Heart right ventricle (tissue), 16 donors: ENCODE results near the gene TRIM9. TPM values are rescaled to one million over a fixed set of nuclear protein-coding genes. Genes with fewer than 3 reads are reported as not detected.

Experiments used
- ATAC-seq, 8 donors: fragments of 200-7000 bp; cut with Tn5 transposase; one replicate each; pipeline ENCODE4 v1.9.1; 2020; ENCODE audit warnings: mild to moderate bottlenecking in 8 of 8, moderate library complexity in 8 of 8, moderate number of reproducible peaks in 1 of 8
- DNase-seq, 2 donors: peaks; one replicate each; pipeline ENCODE4 v3.0.0-alpha.2; 2020
- H3K27ac ChIP-seq, 10 donors: fragments of 200-600 bp; sonication (generic) in 2 of 10; one replicate each; pipeline versions ENCODE4 v1.5.0 to v1.8.0; 2020 to 2022; ENCODE audit warnings: mild to moderate bottlenecking in 3 of 10
- H3K27me3 ChIP-seq, 7 donors: fragments of 200-600 bp; one replicate each; pipeline ENCODE4 v1.8.0; 2021 to 2022; ENCODE audit warnings: mild to moderate bottlenecking in 2 of 7
- H3K36me3 ChIP-seq, 9 donors: fragments of 200-600 bp; sonication (generic) in 1 of 9; one replicate each; pipeline versions ENCODE4 v1.5.0 to v1.8.0; 2020 to 2022; ENCODE audit warnings: mild to moderate bottlenecking in 2 of 9
- H3K4me1 ChIP-seq, 9 donors: fragments of 200-600 bp; sonication (generic) in 1 of 9; one replicate each; pipeline versions ENCODE4 v1.5.0 to v1.8.0; 2020 to 2022; ENCODE audit warnings: mild to moderate bottlenecking in 4 of 9
- H3K4me3 ChIP-seq, 10 donors: fragments of 200-600 bp; sonication (generic) in 2 of 10; one replicate each; pipeline versions ENCODE4 v1.5.0 to v1.8.0; 2020 to 2022; ENCODE audit warnings: mild to moderate bottlenecking in 7 of 10, moderate library complexity in 2 of 10
- H3K9me3 ChIP-seq, 11 donors: fragments of 200-600 bp in 10 of 11; sonication (generic) in 2 of 11; one replicate each; pipeline versions ENCODE4 v1.5.0 to v1.8.0; 2013 to 2022; ENCODE audit warnings: mild to moderate bottlenecking in 2 of 11, control low read depth in 1 of 11, moderate library complexity in 1 of 11
- WGBS, 2 donors: extraction: QIAGEN DNeasy Blood & Tissue Kit; methylation state at CpG; one replicate each; pipeline ENCODE4 v1.1.7; 2013; ENCODE audit warnings: inconsistent platforms in 1 of 2; 5-methylcytosine and 5-hydroxymethylcytosine counted together
- intact Hi-C, 10 donors: fragments of 100-400 bp; cut with DNase I; formaldehyde crosslinking; loops; one replicate each; pipeline versions ENCODE4 v1.11.1 to v1.14.2; 2022
- polyA plus RNA-seq, 2 donors: library from polyadenylated mRNA; stranded (reverse); fragments of 200-250 nt; gene quantifications; one replicate each; pipeline ENCODE4 v1.2.3, GENCODE V29; 2013
- total RNA-seq, 10 donors: library from RNA; stranded (reverse); fragmentation: NEBNext Ultra II Directional in 3 of 10; extraction: Animal tissue kit (Norgen Biotek cat#: 25700) in 3 of 10; gene quantifications; one replicate each; pipeline versions ENCODE4 v1.2.1 to v1.2.4, GENCODE V29; 2021 to 2023
- TF ChIP-seq, protein P1 (sequence below), 9 donors: fragments of 200-600 bp; sonication (generic) in 2 of 9; IDR thresholded peaks; one replicate each; pipeline versions ENCODE4 v1.5.0 to v1.8.0; 2021 to 2022; ENCODE audit warnings: antibody characterized with exemption in 9 of 9, mild to moderate bottlenecking in 5 of 9, moderate library complexity in 1 of 9
- donor health status: Arrhythmogenic right ventricular cardiomyopathy.
- donor health status: ischemic (EF 13 %, LVEDD 7.1; RV severe dilation, severe dysfunction).
- donor health status: healthy with polysubstance abuse.
- donor health status: DM: no; HTN: yes; CAD: no.
- donor health status: DM: no; HTN: no; CAD: no.
- donor health status: ischemic (EF 25% LVEDD 6.9; RV normal size, moderate dysfunction).
- donor health status: ischemic (EF 25% LVEDD 5.7; RV mildly dilated, moderate dysfunction).
- donor health status: healthy.
- donor health status: DM: yes; HTN: yes; CAD: no.
- donor health status: Ischemic cardiomyopathy.
- donor health status: ischemic (EF 35%, LVEDD 5.7; RV mildly dilated, moderate dysfunction).
- donor health status: nonischemic (EF 11% LVEDD 7.7; RV severe dilation, severe dysfunction).
- donor health status: DM: yes; HTN: yes; CAD: no.
- donor health status: PGD.
- donor health status: ischemic (EF 29% LVEDD 5.4; RV normal size, mild dysfunction).
- donor health status: nonischemic (EF 23%, LVEDD 6.1; RV moderate dilation, normal function).

Gene TRIM9
- total and polyA plus RNA-seq, 12 donors = 0.33 to 1.3 (median 0.59) TPM

DNA sequence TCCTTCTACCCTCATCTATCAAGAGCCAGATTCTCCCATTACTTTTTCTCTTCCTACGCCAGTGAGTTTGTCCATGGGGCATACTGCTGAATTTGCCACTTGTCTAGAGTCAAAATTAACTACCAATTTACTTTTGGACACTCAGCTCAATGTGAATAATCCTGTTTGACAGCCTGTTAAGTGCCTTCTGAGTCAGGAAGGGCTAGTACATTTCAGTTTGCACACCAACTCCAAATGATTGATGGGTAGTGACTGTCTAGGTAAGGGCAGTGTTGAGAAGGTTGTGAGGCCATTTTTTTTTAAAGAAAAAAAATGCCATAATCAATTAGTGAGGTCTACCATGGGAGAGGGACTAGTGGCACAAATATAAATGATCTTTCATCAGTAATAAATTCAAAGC is 21.8 kb upstream of the TRIM9 start:
- no peak for DNase-seq
- 100% methylated on average over 1 of the region's 1 CpG for WGBS, 2 donors
- intact Hi-C loops = no loop called here
- Histone ChIP-seq H3K4me3 (no peak overlapping the region), H3K27ac (no peak overlapping the region), H3K36me3 (no peaks in the 10 kb centered on the region), H3K9me3 (no peaks in the 10 kb centered on the region), H3K4me1 (no peaks in the 10 kb centered on the region), H3K27me3 (no peaks in the 10 kb centered on the region)
- no peak for ATAC-seq
- TF ChIP-seq, protein P1, sequence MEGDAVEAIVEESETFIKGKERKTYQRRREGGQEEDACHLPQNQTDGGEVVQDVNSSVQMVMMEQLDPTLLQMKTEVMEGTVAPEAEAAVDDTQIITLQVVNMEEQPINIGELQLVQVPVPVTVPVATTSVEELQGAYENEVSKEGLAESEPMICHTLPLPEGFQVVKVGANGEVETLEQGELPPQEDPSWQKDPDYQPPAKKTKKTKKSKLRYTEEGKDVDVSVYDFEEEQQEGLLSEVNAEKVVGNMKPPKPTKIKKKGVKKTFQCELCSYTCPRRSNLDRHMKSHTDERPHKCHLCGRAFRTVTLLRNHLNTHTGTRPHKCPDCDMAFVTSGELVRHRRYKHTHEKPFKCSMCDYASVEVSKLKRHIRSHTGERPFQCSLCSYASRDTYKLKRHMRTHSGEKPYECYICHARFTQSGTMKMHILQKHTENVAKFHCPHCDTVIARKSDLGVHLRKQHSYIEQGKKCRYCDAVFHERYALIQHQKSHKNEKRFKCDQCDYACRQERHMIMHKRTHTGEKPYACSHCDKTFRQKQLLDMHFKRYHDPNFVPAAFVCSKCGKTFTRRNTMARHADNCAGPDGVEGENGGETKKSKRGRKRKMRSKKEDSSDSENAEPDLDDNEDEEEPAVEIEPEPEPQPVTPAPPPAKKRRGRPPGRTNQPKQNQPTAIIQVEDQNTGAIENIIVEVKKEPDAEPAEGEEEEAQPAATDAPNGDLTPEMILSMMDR (IDR thresholded peaks at IDR 0.05) = no peak

- DNase-seq (no peak), ATAC-seq (no peak)
- Histone ChIP-seq H3K9me3 (no peaks in the 10 kb centered on the region), H3K4me1 (no peaks in the 10 kb centered on the region), H3K4me3 (no peak overlapping the region), H3K27ac (no peak overlapping the region), H3K27me3 (peaks cover 0 to 15% (median 7%) of the 10 kb centered on the region in 7 donors), H3K36me3 (no peaks in the 10 kb centered on the region)
- TF ChIP-seq, protein P1 (IDR thresholded peaks at IDR 0.05) = no peak
- intact Hi-C loops = loop anchor here in 1 of 10 donors (10.0 kb wide), 1 partner anchor 105 kb away; no protein-coding TSS in a partner anchor
- 59 to 72% methylated on average over 3 of the region's 3 CpGs for WGBS, 2 donors
Measured at GRCh38 chr14:51109651-51110050, 14.7 kb upstream of the TRIM9 start.

DNA sequence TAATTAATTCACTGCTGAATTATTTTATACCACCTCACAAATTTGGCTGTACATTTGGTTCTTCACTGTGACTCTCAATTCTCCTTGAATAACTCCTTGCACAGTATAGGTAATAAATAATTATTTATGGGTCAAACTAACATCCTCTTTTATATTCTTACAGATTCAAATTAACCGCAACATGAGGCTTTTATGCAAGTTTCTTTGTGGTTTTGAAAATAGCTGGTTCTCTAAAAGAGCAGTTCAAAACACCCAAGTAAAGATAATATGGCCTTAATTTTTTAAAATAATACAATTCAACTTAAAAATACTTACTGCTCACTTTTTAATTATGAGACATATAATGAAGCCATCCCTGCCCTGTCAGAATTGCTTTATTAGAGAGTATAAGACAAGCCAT is 12.9 kb upstream of the TRIM9 start:
- no peak for DNase-seq

GRCh38 chr14:51104467-51104866 is 9.6 kb upstream of the TRIM9 start:
- DNase-seq (no peak), ATAC-seq (no peak)
- Histone ChIP-seq H3K9me3 (no peaks in the 10 kb centered on the region), H3K4me1 (no peaks in the 10 kb centered on the region), H3K27me3 (peaks cover 0 to 39% (median 14%) of the 10 kb centered on the region in 7 donors), H3K4me3 (no peak overlapping the region), H3K36me3 (no peaks in the 10 kb centered on the region), H3K27ac (no peak overlapping the region)
- TF ChIP-seq, protein P1 (IDR thresholded peaks at IDR 0.05) = no peak
- intact Hi-C loops = loop anchor here in 1 of 10 donors (10.0 kb wide), 1 partner anchor 110 kb away; no protein-coding TSS in a partner anchor

More for the DNA sequence above, 12.9 kb upstream of the TRIM9 start:
- H3K27me3 ChIP-seq = peaks cover 0 to 26% (median 7%) of the 10 kb centered on the region in 7 donors
- TF ChIP-seq, protein P1 (IDR thresholded peaks at IDR 0.05) = no peak
- H3K9me3 ChIP-seq = no peaks in the 10 kb centered on the region
- no peak for ATAC-seq
- H3K36me3 ChIP-seq = no peaks in the 10 kb centered on the region
- intact Hi-C loops = loop anchor here in 1 of 10 donors (10.0 kb wide), 1 partner anchor 107 kb away; no protein-coding TSS in a partner anchor
- H3K27ac ChIP-seq = no peak overlapping the region
- WGBS, 2 donors = 89 to 98% methylated on average over 1 of the region's 1 CpG
- H3K4me3 ChIP-seq = no peak overlapping the region
- no peaks in the 10 kb centered on the region for H3K4me1 ChIP-seq
